Omental fat pad (tissue), 4 donors: ENCODE data around the gene IQCN. TPM values are rescaled to one million over a fixed set of nuclear protein-coding genes. Genes with fewer than 3 reads are reported as not detected.

Experiments used
- ATAC-seq: fragments of 150-250 bp; one replicate; pipeline ENCODE4 v1.9.1; 2016; ENCODE audit warnings: mild to moderate bottlenecking, moderate library complexity; ENCODE audit not compliant: low FRiP score
- DNase-seq: peaks from one replicate; pipeline ENCODE4 v3.0.0-alpha.2; 2019; ENCODE audit warnings: low spot score
- total RNA-seq, 4 donors: library from RNA; depleted of rRNA; stranded (reverse); fragments of >200 nt; gene quantifications; one replicate each; pipeline ENCODE4 v1.1.0, GENCODE V29; 2016
- TF ChIP-seq, protein P1 (sequence below), 3 donors: fragments of 450-650 bp; IDR thresholded peaks; one replicate each; pipeline ENCODE4 v1.5.1; 2016 to 2017; ENCODE audit warnings: antibody characterized with exemption in 3 of 3, mild to moderate bottlenecking in 3 of 3, moderate library complexity in 2 of 3

IQCN gene
- total RNA-seq, 4 donors from 2014 or later = 1.7 to 15.9 (median 7.4) TPM

DNA sequence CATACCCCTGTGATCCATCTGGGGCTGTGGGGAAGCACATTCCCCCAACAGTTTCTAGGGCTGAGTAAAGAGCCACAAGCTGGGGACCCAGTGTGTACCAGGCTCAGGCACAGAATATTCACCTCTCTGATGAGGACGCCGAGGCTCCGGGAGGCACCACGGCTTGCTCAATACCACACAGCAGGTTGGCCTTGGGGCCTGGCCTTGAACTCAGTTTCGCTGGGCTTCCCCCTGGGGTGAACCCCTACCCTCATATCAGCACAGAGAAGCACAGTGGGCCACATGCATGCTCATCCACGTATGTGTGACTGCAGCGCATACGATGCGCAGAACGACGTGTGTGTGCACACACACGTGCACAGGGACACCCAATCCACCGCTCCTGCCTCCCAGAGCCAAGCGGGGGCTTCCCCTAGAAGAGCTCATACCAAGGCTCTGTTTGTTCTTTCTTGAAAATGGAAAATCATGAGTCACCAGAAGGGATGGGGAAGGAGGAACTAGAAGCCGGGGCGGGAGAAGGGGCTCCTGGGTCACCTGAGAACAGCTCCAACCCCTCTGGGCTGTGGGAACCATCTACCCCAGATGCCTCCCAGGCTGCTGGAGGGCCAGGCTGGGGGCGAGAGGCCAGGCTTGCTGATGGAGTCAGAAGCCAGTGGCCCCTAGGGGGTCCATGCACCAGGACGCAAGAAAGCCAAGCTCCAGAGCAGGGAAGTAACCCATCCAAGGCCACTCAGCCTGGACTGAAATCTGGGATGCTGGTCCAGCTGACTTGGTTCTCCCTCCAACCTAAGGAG is 43.1 kb downstream of the IQCN start:
- DNase-seq (no peak), ATAC-seq (no peak)
- TF ChIP-seq, protein P1, sequence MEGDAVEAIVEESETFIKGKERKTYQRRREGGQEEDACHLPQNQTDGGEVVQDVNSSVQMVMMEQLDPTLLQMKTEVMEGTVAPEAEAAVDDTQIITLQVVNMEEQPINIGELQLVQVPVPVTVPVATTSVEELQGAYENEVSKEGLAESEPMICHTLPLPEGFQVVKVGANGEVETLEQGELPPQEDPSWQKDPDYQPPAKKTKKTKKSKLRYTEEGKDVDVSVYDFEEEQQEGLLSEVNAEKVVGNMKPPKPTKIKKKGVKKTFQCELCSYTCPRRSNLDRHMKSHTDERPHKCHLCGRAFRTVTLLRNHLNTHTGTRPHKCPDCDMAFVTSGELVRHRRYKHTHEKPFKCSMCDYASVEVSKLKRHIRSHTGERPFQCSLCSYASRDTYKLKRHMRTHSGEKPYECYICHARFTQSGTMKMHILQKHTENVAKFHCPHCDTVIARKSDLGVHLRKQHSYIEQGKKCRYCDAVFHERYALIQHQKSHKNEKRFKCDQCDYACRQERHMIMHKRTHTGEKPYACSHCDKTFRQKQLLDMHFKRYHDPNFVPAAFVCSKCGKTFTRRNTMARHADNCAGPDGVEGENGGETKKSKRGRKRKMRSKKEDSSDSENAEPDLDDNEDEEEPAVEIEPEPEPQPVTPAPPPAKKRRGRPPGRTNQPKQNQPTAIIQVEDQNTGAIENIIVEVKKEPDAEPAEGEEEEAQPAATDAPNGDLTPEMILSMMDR (IDR thresholded peaks at IDR 0.05) = no peak

DNA sequence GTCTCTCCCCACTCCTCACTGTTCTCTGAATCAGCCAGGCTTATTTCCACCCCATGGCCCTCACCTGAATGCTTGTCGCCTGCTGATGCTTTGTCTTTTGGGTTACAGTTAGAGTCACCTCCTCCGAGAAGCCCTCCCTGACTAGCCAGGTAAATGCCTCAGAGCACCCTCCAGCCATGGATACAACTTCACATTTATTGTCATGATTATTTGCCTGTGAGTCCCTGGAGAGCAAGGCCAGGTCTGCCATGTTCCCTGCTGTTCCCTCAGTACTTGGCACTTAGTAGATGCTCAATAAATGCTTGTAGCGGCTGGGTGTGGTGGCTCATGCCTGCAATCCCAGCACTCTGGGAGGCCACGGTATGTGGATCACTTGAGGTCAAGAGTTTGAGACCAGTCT is 44.3 kb downstream of the IQCN start:
- DNase-seq = no peak
- TF ChIP-seq, protein P1 (IDR thresholded peaks at IDR 0.05) = no peak
- no peak for ATAC-seq

DNA sequence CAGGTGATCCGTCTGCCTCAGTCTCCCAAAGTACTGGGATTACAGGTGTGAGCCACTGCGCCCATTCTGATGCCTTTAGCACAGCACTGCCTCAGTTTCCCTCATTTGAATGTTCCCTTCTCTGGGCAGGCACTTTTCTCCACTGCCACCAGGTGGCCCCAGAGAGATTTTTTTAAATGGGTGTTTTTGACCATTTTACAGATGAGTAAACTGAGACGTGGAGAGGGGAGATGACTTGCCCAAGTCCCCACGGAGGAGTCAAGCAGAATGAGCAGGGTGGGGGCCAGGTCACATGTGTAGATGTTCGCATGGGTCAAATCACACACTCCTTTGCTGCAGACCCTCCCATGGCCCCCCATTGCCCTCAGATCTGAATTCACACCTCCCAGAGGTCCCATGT is 44.8 kb downstream of the IQCN start:
- DNase-seq (no peak), ATAC-seq (no peak)
- TF ChIP-seq, protein P1 (IDR thresholded peaks at IDR 0.05) = no peak

DNA sequence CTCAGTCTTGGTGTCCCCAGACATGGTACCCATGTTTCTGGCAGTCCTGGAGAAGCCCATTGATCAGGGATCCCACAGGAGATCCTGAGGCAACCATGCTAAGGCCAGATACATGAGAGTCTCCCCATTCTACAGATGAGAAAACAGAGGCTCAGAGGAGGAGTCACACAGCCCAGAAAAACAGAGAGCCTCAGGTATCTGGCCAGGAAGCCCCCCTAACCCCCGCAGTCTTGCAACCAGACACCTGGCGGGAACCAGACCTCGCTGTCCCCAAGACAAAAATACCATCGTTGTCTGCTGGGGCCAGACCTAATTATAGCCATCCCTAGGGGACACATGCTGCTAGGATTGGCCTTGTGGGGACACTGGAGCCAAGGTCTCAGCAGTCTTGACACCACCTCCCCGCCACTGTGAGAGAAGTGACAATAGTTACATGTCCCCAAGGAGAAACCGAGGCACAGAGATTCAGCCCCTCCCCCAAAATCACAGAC is 46.4 kb downstream of the IQCN start:
- ATAC-seq (no peak), DNase-seq (no peak)
- TF ChIP-seq, protein P1 (IDR thresholded peaks at IDR 0.05) = no peak

DNA sequence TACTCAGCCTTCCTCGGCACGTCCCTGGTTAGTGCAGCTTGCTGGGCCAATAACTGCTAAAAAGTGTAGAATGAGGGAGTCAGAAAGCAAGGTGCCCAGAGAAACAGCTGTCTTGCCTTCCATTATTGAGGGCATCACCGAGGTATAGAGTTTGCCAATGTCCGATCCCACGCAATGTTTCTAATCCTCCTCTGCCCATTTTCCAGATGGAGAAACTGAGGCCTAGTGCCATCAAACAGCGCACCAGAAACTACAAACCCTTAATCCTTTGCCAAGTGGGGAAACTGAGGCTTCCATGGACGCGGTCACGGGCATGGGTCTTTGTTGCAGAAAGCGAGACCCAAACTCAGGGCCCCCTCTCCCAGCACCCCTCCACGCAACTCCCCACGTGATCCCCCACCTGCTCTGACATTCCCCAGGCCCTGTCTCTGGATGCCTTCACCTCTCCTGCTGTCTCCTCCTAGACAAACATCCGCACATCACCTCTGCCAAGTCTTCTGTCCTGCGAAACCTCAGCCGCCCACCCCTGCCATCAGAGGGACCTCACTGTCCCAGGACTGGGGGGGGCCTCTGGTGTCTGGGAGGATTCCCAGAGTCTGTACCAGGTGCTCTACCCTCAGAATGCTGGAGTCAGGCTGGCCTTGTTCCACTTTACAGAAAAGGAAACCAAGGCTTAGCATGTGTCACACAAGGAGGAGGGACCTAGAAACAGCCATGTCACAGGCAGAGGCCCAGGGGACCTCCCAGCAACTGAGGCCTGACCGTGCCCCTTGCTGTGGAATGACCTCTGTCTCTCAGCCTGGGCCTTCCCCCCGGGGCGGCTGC is 47.1 kb downstream of the IQCN start:
- DNase-seq (no peak), ATAC-seq (no peak)
- TF ChIP-seq, protein P1 (IDR thresholded peaks at IDR 0.05) = no peak

DNA sequence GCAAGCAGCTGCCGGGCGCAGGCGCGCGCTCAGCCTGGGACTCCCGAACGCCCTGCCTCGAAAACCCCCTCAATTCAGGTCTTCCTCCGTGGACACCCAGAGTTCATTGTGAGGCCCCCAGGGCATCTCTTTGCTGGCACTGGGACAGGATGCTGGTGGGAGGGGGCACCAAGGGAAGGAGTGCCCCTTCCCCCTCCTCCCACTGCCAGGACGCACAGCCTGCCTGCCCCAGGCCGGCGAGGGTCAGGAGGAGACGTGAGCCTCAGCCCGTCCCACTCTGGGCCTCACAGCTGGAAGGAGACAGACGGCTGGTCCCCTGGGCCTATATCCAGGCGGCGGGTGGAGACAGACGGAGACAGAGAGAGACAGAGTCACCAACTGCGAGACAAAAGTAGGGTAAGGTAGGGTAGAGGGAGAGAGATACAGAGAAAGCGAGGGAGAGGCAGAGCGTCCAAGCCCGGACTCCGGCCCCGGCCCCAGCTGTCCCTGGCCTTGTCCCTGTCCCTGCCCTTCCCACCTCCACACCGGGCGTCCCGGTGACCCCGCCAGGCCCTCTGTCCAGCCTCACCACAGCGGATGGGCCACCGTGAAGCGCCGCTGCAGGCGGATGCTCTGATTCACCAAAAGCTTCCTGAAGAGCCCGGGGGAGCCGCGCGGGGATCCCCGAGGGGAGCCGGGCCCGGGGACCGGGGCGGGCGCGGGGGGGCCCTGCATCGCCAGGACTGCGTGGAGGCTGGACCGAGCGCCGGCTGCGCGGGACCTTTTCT is 48.4 kb downstream of the IQCN start, which contains the start of gene PDE4C:
TSS of gene PDE4C (minus strand) at position 737 of the 767 bp plus-strand sequence. CDS start at position 714, 23 bp downstream.
- DNase-seq (no peak), ATAC-seq (no peak)
- TF ChIP-seq, protein P1 (IDR thresholded peaks at IDR 0.05) = no peak
